GM23338 (cell line): ENCODE data around the gene DRAXIN. TPM values are rescaled to one million over a fixed set of nuclear protein-coding genes. Genes with fewer than 3 reads are reported as not detected.

Experiments
- ATAC-seq: fragments of 200-7000 bp; cut with Tn5 transposase; 3 replicates; pipeline ENCODE4 v1.9.1; 2020
- DNase-seq: peaks from one replicate; pipeline ENCODE4 v3.0.0-alpha.2; 2015; ENCODE audit warnings: low spot score
- H2AFZ ChIP-seq: fragments of 200-600 bp; sonication (generic); 2 replicates; pipeline ENCODE4 v1.8.0; 2016; ENCODE audit warnings: antibody characterized with exemption, mild to moderate bottlenecking, moderate library complexity
- H3F3A ChIP-seq: fragments of 200-600 bp; sonication (generic); replicated peaks from 2 replicates; pipeline ENCODE4 v1.8.0; 2017; ENCODE audit warnings: antibody characterized with exemption, mixed run types, low read depth
- H3K27ac ChIP-seq: fragments of 200-600 bp; sonication (generic); 2 replicates; pipeline ENCODE4 v1.6.1; 2016; ENCODE audit warnings: low read depth
- H3K27me3 ChIP-seq: fragments of 200-600 bp; sonication (generic); 2 replicates; pipeline ENCODE4 v1.8.0; 2016; ENCODE audit warnings: mild to moderate bottlenecking, mixed run types, moderate library complexity; ENCODE audit not compliant: insufficient read depth
- H3K36me3 ChIP-seq: fragments of 200-600 bp; sonication (generic); 2 replicates; pipeline ENCODE4 v1.8.0; 2016; ENCODE audit warnings: mild to moderate bottlenecking; ENCODE audit not compliant: insufficient read depth
- H3K4me1 ChIP-seq: fragments of 200-600 bp; sonication (generic); 2 replicates; pipeline ENCODE4 v1.8.0; 2016; ENCODE audit warnings: mild to moderate bottlenecking, moderate library complexity; ENCODE audit not compliant: insufficient read depth
- H3K4me2 ChIP-seq: fragments of 200-600 bp; sonication (generic); 2 replicates; pipeline ENCODE4 v1.7.1; 2017; ENCODE audit warnings: mixed run types
- H3K4me3 ChIP-seq: fragments of 200-600 bp; sonication (generic); 2 replicates; pipeline ENCODE4 v1.6.1; 2016; ENCODE audit warnings: mixed run types
- H3K79me2 ChIP-seq: fragments of 200-600 bp; sonication (generic); replicated peaks from 2 replicates; pipeline ENCODE4 v1.8.0; 2017; ENCODE audit warnings: mild to moderate bottlenecking; ENCODE audit not compliant: insufficient read depth
- H3K9me2 ChIP-seq: fragments of 200-600 bp; sonication (generic); 2 replicates; pipeline ENCODE4 v1.8.0; 2017; ENCODE audit not compliant: insufficient read depth
- H4K20me1 ChIP-seq: fragments of 200-600 bp; sonication (generic); replicated peaks from 2 replicates; pipeline ENCODE4 v1.8.0; 2017; ENCODE audit warnings: mild to moderate bottlenecking; ENCODE audit not compliant: insufficient read depth
- H3K27ac Mint-ChIP-seq: 2 replicates; pipeline ENCODE4 v1.8.0; 2020; ENCODE audit warnings: inconsistent platforms, mild to moderate bottlenecking, moderate library complexity, mixed read lengths
- H3K27me3 Mint-ChIP-seq: 3 replicates; pipeline ENCODE4 v1.8.0; 2022; ENCODE audit warnings: low read depth, mild to moderate bottlenecking, moderate library complexity, mixed read lengths, inconsistent platforms; ENCODE audit not compliant: insufficient read depth, poor library complexity
- H3K36me3 Mint-ChIP-seq: 3 replicates; pipeline ENCODE4 v1.8.0; 2021; ENCODE audit warnings: low read depth, mild to moderate bottlenecking, inconsistent platforms, moderate library complexity, mixed read lengths
- H3K4me1 Mint-ChIP-seq: 3 replicates; pipeline ENCODE4 v1.8.0; 2020; ENCODE audit warnings: mild to moderate bottlenecking, inconsistent platforms, mixed read lengths
- H3K4me3 Mint-ChIP-seq: 3 replicates; pipeline ENCODE4 v1.8.0; 2021; ENCODE audit warnings: moderate library complexity, mild to moderate bottlenecking, inconsistent platforms, mixed read lengths
- H3K9me3 Mint-ChIP-seq: 3 replicates; pipeline ENCODE4 v1.8.0; 2020; ENCODE audit warnings: moderate library complexity, mild to moderate bottlenecking, inconsistent platforms, mixed read lengths
- CTCF ChIP-seq, 2 experiments: fragments of 200-600 bp in 1 of 2; sonication (generic) in 1 of 2; conservative IDR thresholded peaks; 2 replicates each; pipeline versions ENCODE4 v1.5.1 to v1.6.1; 2016 to 2017; ENCODE audit warnings: antibody characterized with exemption in 2 of 2, low read depth in 2 of 2, mild to moderate bottlenecking in 2 of 2, moderate library complexity in 1 of 2
- ETS1 ChIP-seq: IDR thresholded peaks from 2 replicates; pipeline ENCODE4 v1.6.1; 2016; ENCODE audit warnings: antibody characterized with exemption
- EZH2 ChIP-seq: fragments of 200-600 bp; sonication (generic); IDR thresholded peaks from one replicate; pipeline ENCODE4 v1.8.0; 2017; ENCODE audit warnings: antibody characterized with exemption, mild to moderate bottlenecking, low read depth; ENCODE audit not compliant: unreplicated experiment
- EZH2phosphoT487 ChIP-seq: fragments of 200-600 bp; sonication (generic); IDR thresholded peaks from one replicate; pipeline ENCODE4 v1.8.1; 2018; ENCODE audit warnings: antibody characterized with exemption; ENCODE audit not compliant: unreplicated experiment
- JUNB ChIP-seq: IDR thresholded peaks from one replicate; pipeline ENCODE4 v1.6.1; 2016; ENCODE audit warnings: antibody characterized with exemption; ENCODE audit not compliant: unreplicated experiment
- NANOG ChIP-seq: IDR thresholded peaks from 2 replicates; pipeline ENCODE4 v1.6.1; 2016; ENCODE audit warnings: antibody characterized with exemption, borderline replicate concordance
- POLR2AphosphoS5 ChIP-seq: IDR thresholded peaks from 2 replicates; pipeline ENCODE4 v1.6.1; 2016; ENCODE audit warnings: antibody characterized with exemption, low read depth
- STAT1 ChIP-seq: IDR thresholded peaks from one replicate; pipeline ENCODE4 v1.6.1; 2016; ENCODE audit warnings: antibody characterized with exemption; ENCODE audit not compliant: unreplicated experiment
- ZNF331 ChIP-seq: fragments of 250-450 bp; sonication (Bioruptor Pico); IDR thresholded peaks from 2 replicates; pipeline ENCODE4 v1.5.0; 2020; ENCODE audit warnings: low read depth, mild to moderate bottlenecking, moderate library complexity
- ZNF462 ChIP-seq: fragments of 250-450 bp; sonication (Bioruptor Pico); IDR thresholded peaks from 2 replicates; pipeline ENCODE4 v1.5.0; 2020; ENCODE audit warnings: mild to moderate bottlenecking, moderate library complexity
- polyA plus RNA-seq: library from polyadenylated mRNA; unstranded; fragments of >200 nt; fragmentation: Nextera tagmentation; extraction: Ambion mirVana; gene quantifications from 2 replicates; pipeline ENCODE4 v1.2.1, GENCODE V29; 2016
- total RNA-seq: library from RNA; depleted of rRNA; stranded (reverse); fragments of >200 nt; shearing (Covaris generic); gene quantifications from 2 replicates; pipeline ENCODE4 v1.2.3, GENCODE V29; 2014

DRAXIN gene
- total and polyA plus RNA-seq, 2 experiments from 2014 or later, result 7.6 to 23.0 TPM

- no peak overlapping the region for H2AFZ ChIP-seq
- no peak for ATAC-seq
- H3K4me2 ChIP-seq, result no peak overlapping the region
- Mint-ChIP-seq H3K27ac (no peak overlapping the region), H3K9me3 (no peaks in the 10 kb centered on the region; the same call in 2 of the 3 replicates), H3K36me3 (peaks cover 7% of the 10 kb centered on the region; the same call in 1 of the 3 replicates), H3K4me1 (peaks cover 32% of the 10 kb centered on the region), H3K4me3 (no peak overlapping the region), H3K27me3 (peaks cover 13% of the 10 kb centered on the region)
- no peak for TF ChIP-seq EZH2
- no peak for TF ChIP-seq CTCF (conservative IDR thresholded peaks at IDR 0.05; ENCODE audit: low read depth in 2 of 2)
- TF ChIP-seq ZNF331, result no peak
- TF ChIP-seq JUNB, result no peak
- TF ChIP-seq ZNF462, result no peak
- TF ChIP-seq NANOG, result no peak
- TF ChIP-seq POLR2AphosphoS5, result no peak
- no peak for TF ChIP-seq EZH2phosphoT487
- TF ChIP-seq STAT1, result no peak
- no peak for TF ChIP-seq ETS1
- peaks cover 12% of the 10 kb centered on the region for H3K79me2 ChIP-seq
- no peaks in the 10 kb centered on the region for H3K9me2 ChIP-seq
- H3K36me3 ChIP-seq, result no peaks in the 10 kb centered on the region; the same call in 1 of the 2 replicates
- peaks cover 21% of the 10 kb centered on the region for H3K4me1 ChIP-seq
- 0 out of 2 replicates have a peak, but pooled peaks cover 11% of the 10 kb centered on the region for H3F3A ChIP-seq
- H3K4me3 ChIP-seq, result no peak overlapping the region
- H4K20me1 ChIP-seq, result peaks cover 5% of the 10 kb centered on the region
- H3K27ac ChIP-seq, result no peak overlapping the region
- H3K27me3 ChIP-seq, result no peaks in the 10 kb centered on the region
- DNase-seq, result no peak
These were observed 50.0 kb downstream of the DRAXIN start for GRCh38 chr1:11741482-11741881.
